GM13977 (cell line): ENCODE data around the gene PRR19.

Experiments
- DNase-seq: peaks from one replicate; pipeline ENCODE4 v3.0.0; 2012; ENCODE audit warnings: low spot score
- in situ Hi-C: fragments of 300-500 bp; cut with MboI; formaldehyde crosslinking; loops from one replicate; pipeline ENCODE4 v1.12.0; 2022; ENCODE audit warnings: low sequenced_read_pairs, low pct_unique_long_range_greater_than_20kb, mixed read lengths, inconsistent platforms; ENCODE audit not compliant: unreplicated experiment
- TF ChIP-seq, protein P1 (sequence below): IDR thresholded peaks from 2 replicates; pipeline ENCODE4 v1.5.1; 2012; ENCODE audit warnings: mild to moderate bottlenecking, control low read depth; ENCODE audit not compliant: insufficient read depth; ENCODE audit errors: extremely low read depth, missing control alignments

PRR19 gene

DNA sequence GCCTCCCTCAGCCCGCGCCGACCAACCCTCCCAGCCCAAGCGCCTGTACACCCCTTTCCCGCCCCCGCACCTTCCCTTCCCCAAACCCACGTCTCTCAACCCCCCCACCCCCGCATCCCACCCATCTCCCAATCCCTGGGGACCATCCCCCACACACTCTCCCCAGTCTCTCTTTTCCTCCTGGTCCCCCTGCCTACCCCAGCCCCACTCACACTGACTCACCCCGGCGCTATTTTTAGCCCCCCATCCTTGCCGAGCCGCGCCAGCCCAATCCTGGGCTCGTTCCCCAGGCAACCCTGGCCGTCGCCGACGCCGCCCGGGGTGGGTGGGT, 21.2 kb upstream of the PRR19 start:
- DNase-seq = no peak
- TF ChIP-seq, protein P1, sequence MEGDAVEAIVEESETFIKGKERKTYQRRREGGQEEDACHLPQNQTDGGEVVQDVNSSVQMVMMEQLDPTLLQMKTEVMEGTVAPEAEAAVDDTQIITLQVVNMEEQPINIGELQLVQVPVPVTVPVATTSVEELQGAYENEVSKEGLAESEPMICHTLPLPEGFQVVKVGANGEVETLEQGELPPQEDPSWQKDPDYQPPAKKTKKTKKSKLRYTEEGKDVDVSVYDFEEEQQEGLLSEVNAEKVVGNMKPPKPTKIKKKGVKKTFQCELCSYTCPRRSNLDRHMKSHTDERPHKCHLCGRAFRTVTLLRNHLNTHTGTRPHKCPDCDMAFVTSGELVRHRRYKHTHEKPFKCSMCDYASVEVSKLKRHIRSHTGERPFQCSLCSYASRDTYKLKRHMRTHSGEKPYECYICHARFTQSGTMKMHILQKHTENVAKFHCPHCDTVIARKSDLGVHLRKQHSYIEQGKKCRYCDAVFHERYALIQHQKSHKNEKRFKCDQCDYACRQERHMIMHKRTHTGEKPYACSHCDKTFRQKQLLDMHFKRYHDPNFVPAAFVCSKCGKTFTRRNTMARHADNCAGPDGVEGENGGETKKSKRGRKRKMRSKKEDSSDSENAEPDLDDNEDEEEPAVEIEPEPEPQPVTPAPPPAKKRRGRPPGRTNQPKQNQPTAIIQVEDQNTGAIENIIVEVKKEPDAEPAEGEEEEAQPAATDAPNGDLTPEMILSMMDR = no peak
- in situ Hi-C loops = loop anchor here (25.0 kb wide), 1 partner anchor 168 kb away; no protein-coding TSS in a partner anchor

- TF ChIP-seq, protein P1 = no peak
- in situ Hi-C loops = loop anchor here (25.0 kb wide), 1 partner anchor 169 kb away; no protein-coding TSS in a partner anchor
- peak; percentile 63 for DNase-seq
Measured at GRCh38 chr19:42281146-42281826, 20.6 kb upstream of the PRR19 start.

DNA sequence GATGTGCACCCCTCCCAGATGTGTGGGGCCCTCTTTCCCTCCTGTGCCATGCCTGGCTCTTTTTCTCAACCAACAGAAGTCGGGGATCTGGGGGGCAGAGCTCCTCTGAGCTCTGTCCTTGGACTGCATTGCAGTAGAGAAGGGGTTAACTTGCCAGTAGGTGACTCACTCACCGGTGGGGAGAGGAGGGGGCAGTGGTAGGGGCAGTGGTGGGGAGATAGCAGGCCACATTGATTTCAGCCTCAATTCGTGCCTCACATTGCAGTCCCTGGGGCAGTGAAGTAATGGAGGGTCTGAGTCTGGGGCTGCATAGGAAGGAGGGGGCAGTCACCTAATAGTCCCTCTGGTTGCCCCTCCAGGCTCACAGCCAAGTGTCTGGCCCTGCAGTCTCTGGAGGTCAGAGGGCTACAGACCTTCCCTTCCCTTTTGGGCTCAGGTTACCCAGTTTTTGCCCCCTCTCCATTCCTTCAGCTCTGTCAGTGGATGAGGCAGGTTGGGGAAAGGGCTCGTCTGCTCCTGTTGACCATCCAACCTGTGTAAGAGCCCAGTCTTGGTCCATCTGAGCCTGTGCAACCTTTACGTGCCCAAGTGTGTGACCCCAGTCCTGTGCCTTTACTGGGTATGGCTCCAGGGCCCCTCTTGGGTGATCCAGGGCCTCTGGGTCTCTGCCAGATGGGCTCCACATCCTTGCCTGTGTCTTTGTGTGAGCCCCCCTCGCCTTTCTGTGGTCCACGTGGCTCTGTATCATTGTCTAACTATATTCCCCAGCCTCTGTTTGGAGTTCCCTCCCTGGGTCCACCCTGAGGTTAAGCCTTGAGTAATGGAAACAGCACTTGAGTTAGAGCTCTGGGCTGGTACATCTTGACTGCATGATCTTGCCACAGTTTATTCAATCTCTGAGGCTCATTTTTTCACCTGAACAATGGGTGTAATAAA, 19.8 kb upstream of the PRR19 start:
- TF ChIP-seq, protein P1 = no peak
- in situ Hi-C loops = loop anchor here (25.0 kb wide), 1 partner anchor 170 kb away; no protein-coding TSS in a partner anchor
- DNase-seq = no peak

DNA sequence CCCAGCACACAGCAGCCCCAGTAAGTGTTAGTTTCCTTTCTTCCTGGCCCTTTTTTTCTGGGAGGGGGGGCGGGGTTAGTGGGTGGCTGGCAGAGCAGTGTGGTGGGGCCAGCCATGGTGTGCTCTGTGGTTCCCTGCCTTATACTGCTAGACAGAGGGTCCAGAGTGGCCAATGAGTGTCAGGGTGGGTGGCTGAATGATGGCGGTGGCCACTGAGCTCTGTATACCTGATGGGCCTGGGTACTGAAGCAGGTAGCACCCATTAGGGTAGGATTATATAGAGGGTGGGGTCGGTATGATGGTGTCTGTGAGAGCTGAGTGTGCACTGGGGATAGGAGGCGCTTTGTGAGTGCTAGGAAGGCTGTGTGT, 19.1 kb upstream of the PRR19 start:
- in situ Hi-C loops = loop anchor here (25.0 kb wide), 1 partner anchor 171 kb away; no protein-coding TSS in a partner anchor
- TF ChIP-seq, protein P1 = no peak
- DNase-seq = no peak

DNA sequence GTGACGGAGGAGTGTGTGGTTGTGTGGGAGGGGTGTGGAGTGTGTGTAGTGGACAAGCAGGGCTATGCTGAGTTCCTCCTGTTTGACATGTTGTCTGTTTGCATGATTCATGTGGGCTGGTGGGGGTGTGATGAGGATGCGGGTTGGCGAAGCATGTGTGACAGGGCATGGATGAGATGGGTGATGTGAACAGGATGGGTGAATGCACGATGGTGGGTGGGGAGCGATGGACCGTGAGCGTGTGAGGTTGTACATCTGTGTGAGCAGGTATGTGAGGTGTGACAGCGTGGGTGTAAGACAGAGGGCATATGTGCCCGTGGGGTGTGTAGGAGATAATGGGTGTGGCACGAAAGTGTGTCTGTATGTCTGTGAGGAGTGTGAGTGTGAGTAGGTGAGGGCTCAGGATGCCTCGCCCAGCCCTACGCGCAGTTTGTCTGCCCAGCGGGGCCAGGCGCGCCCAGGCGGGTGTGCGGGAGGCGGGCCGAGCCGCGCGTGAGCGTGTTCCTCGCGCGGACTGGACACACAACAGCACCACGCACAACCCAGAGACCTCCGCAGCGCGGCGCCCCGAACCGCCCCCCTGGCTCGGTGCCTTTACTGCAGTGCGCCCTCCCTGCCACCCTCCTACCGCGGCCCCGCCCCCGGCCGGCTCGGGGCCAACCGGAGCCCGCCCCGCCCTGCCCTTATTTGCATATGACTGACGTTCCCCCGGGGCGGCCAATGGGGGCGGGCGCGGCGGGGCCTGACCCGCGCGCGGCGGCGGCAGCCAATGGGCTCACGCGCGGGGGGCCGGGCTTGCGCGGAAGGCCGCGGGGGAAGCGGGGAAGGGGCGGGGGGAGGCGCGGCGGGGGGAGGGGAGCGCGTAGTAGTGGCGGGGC, 18.5 kb upstream of the PRR19 start:
- in situ Hi-C loops = loop anchor here (25.0 kb wide), 1 partner anchor 171 kb away; no protein-coding TSS in a partner anchor
- TF ChIP-seq, protein P1 = no peak
- DNase-seq = peak; percentile 99

- in situ Hi-C loops = loop anchor here (25.0 kb wide), 1 partner anchor 172 kb away; no protein-coding TSS in a partner anchor
- TF ChIP-seq, protein P1 = no peak
- DNase-seq = peak; percentile 97
Measured at GRCh38 chr19:42284066-42284501, 17.8 kb upstream of the PRR19 start.
